DND-41 (cell line): Measurements from ENCODE around the gene SNX32.

Experiments
- CTCF ChIP-seq: IDR thresholded peaks from 2 replicates; pipeline ENCODE4 v1.5.1; 2012; ENCODE audit warnings: borderline replicate concordance, low read length, moderate library complexity, mild to moderate bottlenecking; ENCODE audit not compliant: poor library complexity, severe bottlenecking; ENCODE audit errors: extremely low read depth
- EZH2 ChIP-seq: IDR thresholded peaks from 3 replicates; pipeline ENCODE4 v1.6.1; 2012; ENCODE audit warnings: borderline replicate concordance, low read depth, mild to moderate bottlenecking, moderate library complexity, low read length, inconsistent platforms; ENCODE audit not compliant: severe bottlenecking

GRCh38 chr11:65854852-65855837 is 21.4 kb downstream of the SNX32 start:
- TF ChIP-seq EZH2 (no peak), CTCF (no peak)
